GM21619 (cell line): ENCODE results near the gene MTA2.

Experiments
- ATAC-seq: cut with Tn5 transposase; IDR thresholded peaks from one replicate; pipeline ENCODE4 v1.9.1; 2021; ENCODE audit not compliant: unreplicated experiment

Gene MTA2

DNA sequence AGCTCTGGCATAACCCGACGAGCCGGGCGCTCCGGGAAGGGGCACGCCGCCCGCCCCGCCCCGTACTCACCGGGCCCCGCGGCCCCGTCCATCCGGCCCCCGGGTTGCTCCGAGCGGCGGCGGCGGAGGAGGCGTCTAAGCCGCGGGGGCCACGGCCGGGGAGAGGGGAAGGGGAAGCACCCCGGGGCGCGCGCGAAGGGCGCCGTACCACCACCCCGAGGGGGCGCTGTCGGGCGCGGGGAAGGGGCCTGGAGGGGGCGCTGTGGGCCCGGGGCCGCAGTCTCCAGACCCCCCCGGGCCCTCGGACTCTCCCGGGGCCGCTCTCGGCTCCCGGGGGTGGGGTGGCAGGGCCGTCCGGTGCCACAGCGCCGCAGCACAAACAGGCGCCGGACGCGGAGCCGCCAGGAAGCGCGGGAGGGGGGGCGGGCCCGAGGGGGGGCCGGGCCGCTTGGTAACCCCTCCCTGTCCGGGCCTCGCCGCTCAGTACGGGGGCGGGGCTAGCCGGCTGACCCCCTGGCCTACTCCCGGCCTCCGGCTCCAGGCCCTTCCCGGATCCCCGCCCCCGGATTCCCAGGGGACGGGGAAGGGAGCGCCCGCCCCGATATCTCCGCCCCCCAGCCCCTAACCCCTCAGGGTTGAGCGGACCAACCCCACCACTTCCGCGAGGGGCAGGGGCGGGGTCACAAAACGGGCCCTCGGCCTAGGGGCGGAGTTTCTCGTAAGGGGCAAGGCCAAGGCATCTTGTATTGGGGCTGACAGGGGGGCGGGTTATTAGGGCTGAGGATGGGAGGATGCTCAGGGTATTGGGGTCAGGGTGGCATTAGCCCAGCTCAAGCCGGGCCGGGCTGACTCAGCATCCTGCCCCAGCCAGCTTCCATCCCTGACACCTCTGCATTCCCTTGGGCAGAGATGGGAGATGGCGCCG lies 11.0 kb upstream of the MTA2 start, which contains the start of the genes EML3 and ROM1:
EML3 (minus strand) TSS at position 410 of the 925 bp plus-strand sequence; CDS start at position 92, 318 bp downstream.
ROM1 (plus strand) TSS at position 892 of the 925 bp plus-strand sequence; CDS start at position 917, 25 bp downstream.
- peak; percentile 71 for ATAC-seq

GRCh38 chr11:62611705-62612365 lies 10.2 kb upstream of the MTA2 start:
- peak; percentile 19 for ATAC-seq

GRCh38 chr11:62610814-62611704 lies 9.4 kb upstream of the MTA2 start:
- ATAC-seq, result no peak

- ATAC-seq, result no peak
Measured at GRCh38 chr11:62610403-62610802, 8.7 kb upstream of the MTA2 start.

GRCh38 chr11:62608776-62609175 lies 7.1 kb upstream of the MTA2 start:
- no peak for ATAC-seq

DNA sequence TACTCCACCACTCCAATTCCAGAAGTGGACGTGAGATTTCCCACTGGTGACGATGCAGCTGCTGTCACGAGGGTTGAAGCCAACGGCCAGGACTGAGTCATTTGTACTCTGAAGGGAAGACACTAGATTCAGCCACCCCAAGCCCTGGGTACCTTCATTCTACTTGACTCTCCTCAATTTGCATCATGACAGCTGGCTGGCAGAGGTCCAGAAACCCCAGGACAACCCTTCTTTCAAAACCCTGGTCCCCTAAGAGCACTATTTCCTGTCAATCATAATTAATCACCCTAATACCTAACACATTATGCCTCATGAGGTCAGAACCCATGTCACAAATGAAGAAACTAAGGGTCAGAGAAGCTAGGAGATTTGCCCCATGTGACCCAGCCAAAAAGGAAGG lies 6.0 kb upstream of the MTA2 start:
- no peak for ATAC-seq

GRCh38 chr11:62605902-62606301 lies 4.2 kb upstream of the MTA2 start:
- no peak for ATAC-seq

- no peak for ATAC-seq
Measured at GRCh38 chr11:62605467-62605866, 3.8 kb upstream of the MTA2 start.

- no peak for ATAC-seq
Measured at GRCh38 chr11:62604460-62605120, 2.9 kb upstream of the MTA2 start.

GRCh38 chr11:62603776-62604299 lies 2.2 kb upstream of the MTA2 start:
- no peak for ATAC-seq

GRCh38 chr11:62603072-62603408 lies 1.4 kb upstream of the MTA2 start:
- no peak for ATAC-seq

GRCh38 chr11:62602141-62603071 lies 741 bp upstream of the MTA2 start:
- ATAC-seq, result no peak

DNA sequence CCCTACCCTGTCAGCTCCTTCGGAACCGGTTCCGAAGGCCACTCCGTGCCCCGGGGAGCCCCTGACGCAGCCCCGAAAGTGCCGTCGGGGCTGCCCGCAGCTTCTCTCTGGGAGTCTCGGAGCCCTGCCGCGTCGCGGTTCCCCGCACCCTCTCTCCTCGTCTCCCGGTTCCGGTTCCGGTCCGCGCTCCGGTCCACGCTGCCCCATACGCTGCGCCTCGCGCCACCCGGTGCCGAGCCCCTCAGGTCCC lies 618 bp downstream of the MTA2 start:
- no peak for ATAC-seq

DNA sequence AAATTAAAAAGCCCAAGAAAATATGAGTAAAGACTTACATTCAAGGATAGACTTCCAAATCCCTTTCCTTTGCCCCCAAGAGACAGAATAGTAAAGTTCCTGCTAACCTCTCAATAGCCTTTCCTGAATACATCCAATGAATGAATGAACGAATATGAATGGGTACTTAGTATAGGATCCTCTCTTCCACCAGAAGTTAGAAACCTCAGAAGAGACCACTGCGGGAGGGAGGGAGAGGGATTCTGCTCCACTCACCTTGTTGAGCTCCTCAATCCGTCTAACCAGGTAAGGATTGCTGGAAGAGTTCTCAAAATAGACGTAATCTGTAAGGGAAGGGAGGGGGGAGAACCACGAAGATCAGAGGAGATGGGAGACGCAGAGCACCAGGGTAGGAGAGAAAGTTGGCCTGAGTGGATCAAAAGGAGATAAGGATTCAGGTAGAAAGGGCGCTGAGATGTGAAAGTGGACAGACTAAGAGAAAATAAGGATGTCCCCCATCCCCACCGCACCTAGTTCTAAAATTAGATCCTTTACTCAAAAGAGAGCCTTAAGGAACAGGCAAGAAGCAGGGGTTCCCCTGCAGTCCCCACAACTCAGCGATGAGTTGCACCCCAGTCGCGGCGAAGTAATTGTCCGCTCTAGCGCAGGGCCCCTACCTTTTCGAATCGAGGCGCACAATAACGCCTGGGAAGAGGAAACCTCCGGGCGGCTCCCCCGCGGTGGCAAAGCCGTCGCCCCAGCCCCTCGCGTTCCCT lies 1.1 kb downstream of the MTA2 start:
- ATAC-seq, result no peak

- ATAC-seq, result no peak
Measured at GRCh38 chr11:62599901-62600300, 1.8 kb downstream of the MTA2 start.

GRCh38 chr11:62599069-62599696 lies 2.5 kb downstream of the MTA2 start:
- ATAC-seq, result peak; percentile 49

DNA sequence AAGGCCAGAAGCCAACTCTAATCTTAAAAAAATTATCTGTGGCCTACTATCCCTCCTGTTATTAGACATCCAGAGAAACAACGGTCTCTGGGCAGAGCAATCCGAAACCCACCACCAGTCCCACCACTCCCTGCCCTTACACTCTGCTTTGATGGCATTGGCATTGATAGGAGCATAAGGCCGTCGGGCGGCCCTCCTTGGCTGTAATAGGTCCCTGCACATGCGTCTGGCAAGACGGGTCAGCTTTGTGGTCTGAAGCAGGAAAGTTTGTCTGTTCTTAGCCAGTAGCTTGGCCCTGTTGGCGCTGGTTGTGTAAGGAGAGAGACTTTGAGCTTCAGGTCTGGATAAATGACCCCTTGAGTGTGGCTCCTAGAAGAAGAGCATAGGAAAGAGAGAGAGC lies 6.5 kb downstream of the MTA2 start:
- ATAC-seq, result no peak

- ATAC-seq, result no peak
Measured at GRCh38 chr11:62593434-62594044, 8.1 kb downstream of the MTA2 start.
